Gastrocnemius medialis (tissue), 4 donors: ENCODE data around the gene AADAC.

Experiments
- CTCF ChIP-seq, 5 experiments: fragments of 450-650 bp in 3 of 5; fragments of 200-600 bp in 2 of 5; sonication (generic) in 2 of 5; IDR thresholded peaks in 4 of 5; conservative IDR thresholded peaks in 1 of 5; 1 replicate in 4 of 5; 2 replicates in 1 of 5; pipeline ENCODE4 v1.5.1; 2016 to 2019; ENCODE audit warnings: antibody characterized with exemption in 5 of 5, mild to moderate bottlenecking in 3 of 5, moderate library complexity in 3 of 5
- POLR2A ChIP-seq, 2 donors: fragments of 450-650 bp; IDR thresholded peaks; one replicate each; pipeline ENCODE4 v1.6.1; 2017; ENCODE audit warnings: antibody characterized with exemption in 2 of 2, mild to moderate bottlenecking in 2 of 2, moderate library complexity in 2 of 2

GRCh38 chr3:151871639-151872468, 57.9 kb downstream of the AADAC start:
- TF ChIP-seq CTCF (IDR thresholded peaks at IDR 0.05 in 4 of 5, conservative IDR thresholded peaks at IDR 0.05 in 1 of 5) (no peak), POLR2A (IDR thresholded peaks at IDR 0.05) (no peak)
